D721Med (cell line): ENCODE results near the gene MICU1.
"Not testable (repeated sequence)": the region's sequence is repeated elsewhere in the genome, so short reads cannot be mapped to it uniquely, and the experiment has no call there.

Experiments
- DNase-seq: peaks from one replicate; pipeline ENCODE4 v3.0.0; 2011; ENCODE audit warnings: low spot score; ENCODE audit not compliant: insufficient read length
- FAIRE-seq: peaks from 2 replicates; lab custom pipeline; 2011; peaks lifted over from hg19 to GRCh38; lab: Jason Lieb, UNC
- TF ChIP-seq, protein P1 (sequence below): IDR thresholded peaks from 2 replicates; pipeline ENCODE4 v1.5.1; 2012; ENCODE audit warnings: mild to moderate bottlenecking, control low read depth; ENCODE audit not compliant: insufficient read depth; ENCODE audit errors: missing control alignments

MICU1 gene

DNA sequence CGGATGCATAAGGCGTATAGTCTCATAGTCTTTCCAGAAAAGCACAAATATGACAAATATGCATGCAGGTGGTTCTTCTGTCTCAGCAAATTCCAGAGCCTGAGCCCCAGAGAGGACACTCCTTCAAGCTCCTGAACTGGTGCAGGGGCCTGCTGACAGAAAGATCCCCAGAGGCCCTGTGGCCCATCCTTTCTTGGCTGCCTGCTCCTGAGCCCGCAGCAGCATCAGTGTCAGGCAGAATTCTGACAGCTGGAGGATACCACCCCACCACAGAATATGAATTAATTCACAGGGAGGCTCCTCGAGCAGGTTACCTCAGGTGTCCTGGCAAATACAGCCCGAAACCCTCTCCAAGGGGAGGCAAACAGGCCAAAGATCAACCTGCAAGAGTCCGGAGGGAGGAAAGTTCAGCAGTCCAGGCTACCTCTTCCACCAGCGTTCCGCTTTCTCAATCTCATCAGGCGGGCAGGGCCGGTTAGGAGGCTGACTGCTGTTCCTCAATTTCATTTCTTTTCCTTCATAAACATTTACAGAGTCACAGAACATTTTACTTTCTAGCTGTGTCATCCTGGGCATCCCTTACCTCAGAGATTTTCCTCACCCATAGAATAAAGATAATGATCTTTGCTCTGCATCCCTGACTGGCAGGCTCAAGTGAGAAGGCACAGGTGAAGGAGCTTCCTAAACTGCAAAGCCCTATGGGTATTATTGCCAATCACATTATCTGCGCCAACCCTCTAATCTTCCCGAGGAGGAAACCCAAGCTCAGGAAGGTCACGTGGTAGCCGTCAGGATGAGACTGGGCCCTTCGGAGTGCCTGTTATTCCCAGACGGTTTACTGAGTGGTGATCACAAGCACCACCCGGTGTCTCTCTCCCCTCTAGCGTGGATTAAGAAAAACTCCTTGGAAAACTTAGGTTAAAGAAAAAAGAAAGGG lies 272.6 kb downstream of the MICU1 start:
- FAIRE-seq (no peak), DNase-seq (peak; percentile 50)
- TF ChIP-seq, protein P1, sequence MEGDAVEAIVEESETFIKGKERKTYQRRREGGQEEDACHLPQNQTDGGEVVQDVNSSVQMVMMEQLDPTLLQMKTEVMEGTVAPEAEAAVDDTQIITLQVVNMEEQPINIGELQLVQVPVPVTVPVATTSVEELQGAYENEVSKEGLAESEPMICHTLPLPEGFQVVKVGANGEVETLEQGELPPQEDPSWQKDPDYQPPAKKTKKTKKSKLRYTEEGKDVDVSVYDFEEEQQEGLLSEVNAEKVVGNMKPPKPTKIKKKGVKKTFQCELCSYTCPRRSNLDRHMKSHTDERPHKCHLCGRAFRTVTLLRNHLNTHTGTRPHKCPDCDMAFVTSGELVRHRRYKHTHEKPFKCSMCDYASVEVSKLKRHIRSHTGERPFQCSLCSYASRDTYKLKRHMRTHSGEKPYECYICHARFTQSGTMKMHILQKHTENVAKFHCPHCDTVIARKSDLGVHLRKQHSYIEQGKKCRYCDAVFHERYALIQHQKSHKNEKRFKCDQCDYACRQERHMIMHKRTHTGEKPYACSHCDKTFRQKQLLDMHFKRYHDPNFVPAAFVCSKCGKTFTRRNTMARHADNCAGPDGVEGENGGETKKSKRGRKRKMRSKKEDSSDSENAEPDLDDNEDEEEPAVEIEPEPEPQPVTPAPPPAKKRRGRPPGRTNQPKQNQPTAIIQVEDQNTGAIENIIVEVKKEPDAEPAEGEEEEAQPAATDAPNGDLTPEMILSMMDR = no peak

DNA sequence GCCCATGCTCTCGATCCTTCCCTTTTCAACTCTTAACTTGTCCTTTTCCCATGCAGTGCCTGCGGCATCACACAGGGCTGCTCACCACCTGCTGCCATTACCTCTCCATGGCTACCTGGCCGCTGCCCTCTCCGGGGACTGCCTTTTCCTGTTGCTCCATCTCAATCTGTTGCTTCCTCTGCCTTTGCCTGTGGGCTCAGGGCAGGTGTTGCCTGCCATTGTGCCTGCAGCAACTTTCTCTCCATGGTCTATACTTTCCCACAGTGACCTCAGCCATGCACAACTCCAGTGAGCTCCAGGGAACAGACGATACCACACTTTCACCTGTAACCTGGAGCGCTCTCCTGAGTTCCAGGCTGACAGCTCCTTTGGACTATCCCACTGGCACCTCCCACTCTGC lies 274.4 kb downstream of the MICU1 start:
- DNase-seq (no peak), FAIRE-seq (no peak)
- TF ChIP-seq, protein P1 = no peak

DNA sequence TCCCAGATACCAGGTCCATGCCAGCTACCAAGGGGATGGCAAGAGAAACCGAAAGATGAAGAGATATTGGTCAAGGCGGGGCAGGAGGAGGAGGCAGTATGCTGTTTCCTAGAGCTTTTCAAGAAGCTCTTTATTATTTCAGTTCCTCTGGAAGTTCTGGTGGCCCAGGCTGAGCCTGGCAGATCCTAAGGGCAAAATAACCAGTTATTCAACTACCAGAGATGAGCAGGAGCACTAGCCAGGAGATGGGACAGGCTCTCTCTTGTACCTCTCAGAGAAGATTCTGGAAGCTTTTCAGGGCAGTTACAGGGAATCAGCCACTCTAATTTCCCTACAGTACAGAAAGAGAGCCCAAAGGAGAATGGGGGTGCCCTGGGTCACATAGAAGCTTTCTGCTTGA lies 276.4 kb downstream of the MICU1 start:
- DNase-seq (no peak), FAIRE-seq (no peak)
- TF ChIP-seq, protein P1 = no peak

DNA sequence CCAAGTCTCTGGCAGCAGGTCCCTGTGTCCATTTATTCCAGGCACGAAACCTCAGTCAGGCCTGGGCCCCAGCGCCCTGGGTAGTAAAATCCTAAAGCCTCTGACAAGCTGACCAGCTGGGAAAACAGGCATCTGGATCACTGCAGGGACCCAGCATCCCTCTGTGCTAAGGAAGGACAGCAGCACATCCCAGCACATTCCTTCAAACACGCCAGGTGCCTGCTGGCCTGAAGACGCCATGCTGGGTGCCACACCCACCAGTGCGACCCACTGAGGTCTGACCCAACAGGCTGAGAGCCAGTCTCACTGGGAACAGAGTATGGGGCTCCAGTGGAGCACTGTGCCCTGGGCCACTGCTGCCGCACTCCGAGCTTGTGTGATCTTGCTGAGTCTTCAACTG lies 277.6 kb downstream of the MICU1 start:
- FAIRE-seq = no peak
- TF ChIP-seq, protein P1 = no peak
- DNase-seq = no peak

DNA sequence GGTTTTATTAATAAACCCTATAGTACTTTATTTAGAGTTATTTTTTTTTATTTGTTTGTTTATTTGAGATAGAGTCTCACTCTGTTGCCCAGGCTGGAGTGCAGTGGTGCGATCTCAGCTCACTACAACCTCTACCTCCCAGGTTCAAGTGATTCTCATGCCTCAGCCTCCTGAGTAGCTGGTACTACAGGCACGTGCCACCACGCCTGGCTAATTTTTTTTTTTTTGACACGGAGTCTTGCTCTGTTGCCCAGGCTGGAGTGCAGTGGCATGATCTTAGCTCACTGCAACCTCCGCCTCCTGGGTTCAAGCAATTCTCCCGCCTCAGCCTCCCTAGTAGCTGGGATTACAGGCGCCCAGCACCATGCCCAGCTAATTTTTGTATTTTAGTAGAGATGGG lies 279.8 kb downstream of the MICU1 start:
- not testable (repeated sequence) for FAIRE-seq, DNase-seq

DNA sequence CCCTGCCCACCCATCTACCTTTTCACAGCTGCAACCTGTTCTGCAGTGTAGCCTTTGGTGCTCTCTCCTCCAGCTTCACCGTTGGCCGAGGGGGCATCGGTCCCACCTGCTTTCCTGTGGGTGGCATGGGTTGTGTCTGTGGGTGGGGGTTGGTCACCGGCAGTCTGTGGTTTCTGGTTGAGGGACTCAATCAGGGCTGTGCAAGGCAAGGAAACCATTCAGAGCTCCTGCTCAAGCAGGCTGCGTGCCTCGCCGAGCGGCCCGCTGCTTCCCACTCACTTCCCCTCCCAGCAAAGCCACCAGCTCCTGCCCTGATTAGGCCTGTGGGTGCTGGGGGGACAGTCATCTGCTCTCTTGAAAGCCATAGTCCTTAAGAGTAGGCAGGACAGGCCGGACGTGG lies 280.9 kb downstream of the MICU1 start:
- TF ChIP-seq, protein P1 = no peak
- DNase-seq (no peak), FAIRE-seq (no peak)

DNA sequence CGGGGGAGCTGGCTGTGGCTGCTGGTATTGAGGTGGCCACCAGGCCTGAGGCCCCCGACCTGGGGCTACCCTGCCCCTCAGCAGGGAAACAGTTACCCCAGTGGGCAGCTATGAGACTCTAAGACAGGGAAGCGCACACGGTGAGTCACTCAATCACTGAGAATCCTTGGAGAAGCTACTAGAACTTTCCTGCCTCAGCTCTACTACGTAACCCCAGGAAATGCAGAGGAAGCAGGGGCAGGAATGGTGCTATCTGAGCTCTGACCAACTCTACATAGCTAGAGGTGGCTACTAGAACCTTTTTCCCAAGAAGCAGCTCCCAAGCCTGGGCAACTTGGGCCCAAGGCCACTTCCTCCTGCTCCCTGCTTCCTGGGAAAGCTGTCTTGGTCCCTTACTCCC lies 283.0 kb downstream of the MICU1 start:
- DNase-seq = no peak
- no peak for FAIRE-seq
- TF ChIP-seq, protein P1 = no peak
